Myocyte (in vitro differentiated cells): ENCODE measurements around the gene RNF213. TPM values are rescaled to one million over a fixed set of nuclear protein-coding genes. Genes with fewer than 3 reads are reported as not detected.
A peak's percentile ranks its signal among the peaks of the same experiment; 100 is the strongest.

Source experiments
- DNase-seq: peaks from one replicate; pipeline ENCODE4 v3.0.0-alpha.2; 2012; ENCODE audit warnings: low read depth
- polyA plus RNA-seq: library from polyadenylated mRNA; unstranded; fragments of >200 nt; gene quantifications from one replicate; pipeline ENCODE4 v1.2.1, GENCODE V29; 2012; ENCODE audit warnings: missing spikeins
- total RNA-seq: library from RNA; depleted of rRNA; stranded (reverse); fragments of >200 nt; gene quantifications from 2 replicates; pipeline ENCODE4 v1.2.3, GENCODE V29; 2014

RNF213 gene
- total RNA-seq, result 39.0 and 48.3 TPM in 2 replicates
- 51.2 TPM for polyA plus RNA-seq

- DNase-seq, result peak; percentile 44
Observed at GRCh38 chr17:80260791-80261158, at the start of gene RNF213. TSS of gene RNF213 (plus strand) at chr17:80260852. CDS start at chr17:80263682, 2,830 bp downstream.

- no peak for DNase-seq
Observed at GRCh38 chr17:80212109-80212508, 48.5 kb upstream of the RNF213 start.

GRCh38 chr17:80212511-80212910 is 48.1 kb upstream of the RNF213 start:
- DNase-seq, result no peak

GRCh38 chr17:80212962-80213642 is 47.5 kb upstream of the RNF213 start:
- DNase-seq, result no peak

- no peak for DNase-seq
Observed at GRCh38 chr17:80213643-80213975, 47.0 kb upstream of the RNF213 start.

- no peak for DNase-seq
Observed at GRCh38 chr17:80214012-80214877, 46.4 kb upstream of the RNF213 start.

- DNase-seq, result no peak
Observed at GRCh38 chr17:80214878-80215210, 45.8 kb upstream of the RNF213 start.

- no peak for DNase-seq
Observed at GRCh38 chr17:80216473-80217456, 43.9 kb upstream of the RNF213 start.

- no peak for DNase-seq
Observed at GRCh38 chr17:80217703-80218362, 42.8 kb upstream of the RNF213 start.

GRCh38 chr17:80218391-80218790 is 42.3 kb upstream of the RNF213 start:
- DNase-seq, result no peak

GRCh38 chr17:80219013-80219762 is 41.5 kb upstream of the RNF213 start:
- DNase-seq, result peak; percentile 89

GRCh38 chr17:80219763-80220053 is 40.9 kb upstream of the RNF213 start:
- no peak for DNase-seq

- peak; percentile 71 for DNase-seq
Observed at GRCh38 chr17:80220054-80220735, 40.5 kb upstream of the RNF213 start, which contains the start of the genes SGSH and SLC26A11. TSS of gene SGSH (minus strand) at chr17:80220333. CDS start at chr17:80220313, 20 bp downstream. TSS of gene SLC26A11 (plus strand) at chr17:80220427. CDS start at chr17:80221561, 1,134 bp downstream.

GRCh38 chr17:80220736-80221215 is 39.9 kb upstream of the RNF213 start:
- no peak for DNase-seq

- DNase-seq, result no peak
Observed at GRCh38 chr17:80221351-80222105, 39.1 kb upstream of the RNF213 start.

- DNase-seq, result no peak
Observed at GRCh38 chr17:80222376-80223141, 38.1 kb upstream of the RNF213 start.

- no peak for DNase-seq
Observed at GRCh38 chr17:80223142-80223815, 37.4 kb upstream of the RNF213 start.
